AG04449 (cell line): Measurements from ENCODE around the gene ELOVL6.

Source experiments
- CTCF ChIA-PET: fragments of 350-600 bp; formaldehyde crosslinking; extraction: SDS; loops from one replicate; lab custom pipeline; 2021; ENCODE audit warnings: antibody characterized with exemption; lab: Yijun Ruan, JAX
- POLR2A ChIA-PET: fragments of 400-600, 350-600 bp; formaldehyde crosslinking; extraction: SDS; loops from one replicate; lab custom pipeline; 2020; ENCODE audit warnings: antibody characterized with exemption, inconsistent platforms; lab: Yijun Ruan, JAX
- DNase-seq: peaks from one replicate; pipeline ENCODE4 v3.0.0-alpha.2; 2010; ENCODE audit warnings: low read depth, low spot score
- H3K4me3 ChIP-seq: 2 replicates; pipeline ENCODE4 v1.5.1; 2011; ENCODE audit warnings: low read depth, mild to moderate bottlenecking, control low read depth, low read length
- TF ChIP-seq, protein P1 (sequence below): IDR thresholded peaks from one replicate; pipeline ENCODE4 v1.5.1; 2011; ENCODE audit warnings: mild to moderate bottlenecking, moderate library complexity, low read length, control low read depth, inconsistent platforms; ENCODE audit not compliant: insufficient read depth; ENCODE audit errors: missing control alignments

ELOVL6 gene

DNA sequence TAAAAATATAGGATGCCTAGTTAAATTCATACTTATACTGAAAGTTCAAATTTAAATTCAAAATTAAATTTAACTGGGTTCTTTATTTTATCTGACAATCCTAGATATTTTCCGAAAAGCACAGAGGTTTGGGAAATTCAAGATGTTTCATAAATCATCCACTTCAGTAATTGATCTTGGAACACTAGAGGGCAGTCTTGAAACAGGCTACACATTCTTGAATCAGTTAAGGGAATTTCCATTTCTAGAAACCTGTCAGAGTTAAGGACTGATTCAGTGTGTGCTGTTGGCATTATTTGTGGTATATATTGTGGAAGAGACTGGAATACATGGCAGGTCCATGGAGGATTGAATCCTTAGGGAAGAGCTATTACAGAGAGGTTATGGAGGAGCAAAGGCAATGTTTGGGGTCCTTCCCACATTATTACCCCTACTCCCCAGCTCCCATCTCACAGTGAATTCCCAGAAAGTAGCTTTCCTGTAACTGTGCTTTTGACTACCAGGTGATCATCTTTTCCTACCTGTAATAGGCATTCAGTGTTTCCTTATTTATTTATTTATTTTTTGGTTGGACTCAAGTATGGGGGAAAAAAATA, 192.9 kb downstream of the ELOVL6 start:
- H3K4me3 ChIP-seq = no peak overlapping the region
- ChIA-PET POLR2A (no interaction called here), CTCF (interaction anchor here (0.6 to 19.3 kb wide), 45 partner anchors 8 to 525 kb away, joined by 3 to 1033 read pairs (median 4); partner anchors contain the start of gene ELOVL6)
- TF ChIP-seq, protein P1, sequence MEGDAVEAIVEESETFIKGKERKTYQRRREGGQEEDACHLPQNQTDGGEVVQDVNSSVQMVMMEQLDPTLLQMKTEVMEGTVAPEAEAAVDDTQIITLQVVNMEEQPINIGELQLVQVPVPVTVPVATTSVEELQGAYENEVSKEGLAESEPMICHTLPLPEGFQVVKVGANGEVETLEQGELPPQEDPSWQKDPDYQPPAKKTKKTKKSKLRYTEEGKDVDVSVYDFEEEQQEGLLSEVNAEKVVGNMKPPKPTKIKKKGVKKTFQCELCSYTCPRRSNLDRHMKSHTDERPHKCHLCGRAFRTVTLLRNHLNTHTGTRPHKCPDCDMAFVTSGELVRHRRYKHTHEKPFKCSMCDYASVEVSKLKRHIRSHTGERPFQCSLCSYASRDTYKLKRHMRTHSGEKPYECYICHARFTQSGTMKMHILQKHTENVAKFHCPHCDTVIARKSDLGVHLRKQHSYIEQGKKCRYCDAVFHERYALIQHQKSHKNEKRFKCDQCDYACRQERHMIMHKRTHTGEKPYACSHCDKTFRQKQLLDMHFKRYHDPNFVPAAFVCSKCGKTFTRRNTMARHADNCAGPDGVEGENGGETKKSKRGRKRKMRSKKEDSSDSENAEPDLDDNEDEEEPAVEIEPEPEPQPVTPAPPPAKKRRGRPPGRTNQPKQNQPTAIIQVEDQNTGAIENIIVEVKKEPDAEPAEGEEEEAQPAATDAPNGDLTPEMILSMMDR = peak; percentile 61
- DNase-seq = peak; percentile 41

DNA sequence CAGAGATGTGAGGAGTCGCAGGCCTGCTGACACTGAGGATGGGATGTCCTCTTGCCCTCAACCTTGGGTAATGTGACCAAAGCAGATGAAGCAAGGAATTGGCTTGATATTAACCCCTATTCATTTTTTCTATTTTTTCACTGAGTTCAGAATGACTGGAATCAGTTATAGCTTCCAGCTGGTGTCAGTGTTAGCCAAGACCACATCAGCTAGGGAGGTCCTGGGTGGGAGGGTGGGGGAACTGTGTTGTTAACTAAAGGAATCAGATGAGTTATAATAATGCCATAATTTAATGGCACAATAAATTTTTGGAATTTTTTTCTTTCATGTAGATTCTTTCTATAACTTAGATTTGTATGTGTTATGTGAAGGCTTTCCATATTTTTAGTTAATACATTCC, 193.9 kb downstream of the ELOVL6 start:
- TF ChIP-seq, protein P1 = no peak
- POLR2A ChIA-PET = no interaction called here
- CTCF ChIA-PET = interaction anchor here (1.5 to 19.3 kb wide), 5 partner anchors 9 to 509 kb away, joined by 3 to 1033 read pairs (median 15); partner anchors contain the start of gene ELOVL6
- no peak for DNase-seq
- no peak overlapping the region for H3K4me3 ChIP-seq

DNA sequence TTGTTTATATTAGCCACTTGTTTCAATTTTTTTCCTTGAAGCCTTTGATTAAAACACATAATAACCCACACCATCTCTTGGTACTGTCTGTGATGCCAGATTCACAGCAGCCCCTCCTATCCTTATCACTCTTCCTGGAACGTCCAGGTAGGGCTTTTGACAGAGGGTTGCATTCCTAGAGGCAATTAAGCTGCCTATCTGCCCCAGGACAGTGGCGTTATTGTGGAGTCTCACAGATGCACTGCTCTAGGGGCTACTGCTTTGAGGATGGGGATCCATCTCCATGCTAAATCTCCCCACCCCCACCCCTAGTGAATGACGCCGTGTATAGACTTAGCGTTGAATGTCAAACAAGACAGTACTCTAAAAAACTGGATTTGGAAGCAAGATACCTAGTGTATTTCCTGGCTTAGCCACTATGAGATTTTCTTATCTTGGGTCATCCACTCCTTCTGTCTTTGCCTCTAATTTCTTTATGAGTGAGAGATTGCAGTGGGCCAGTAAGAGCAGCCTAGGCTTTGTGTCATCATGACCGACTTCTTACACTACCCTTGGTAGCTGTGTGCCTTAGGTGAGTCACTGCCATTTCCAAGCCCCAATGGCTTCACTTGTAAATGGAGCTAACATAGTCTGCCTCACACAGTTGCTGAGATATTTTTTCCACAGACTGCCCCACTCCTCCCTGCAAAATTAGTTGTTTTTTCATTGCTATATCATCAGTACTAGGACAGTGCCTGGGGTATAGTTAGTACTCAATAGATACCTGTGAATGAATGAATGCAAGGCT, 194.8 kb downstream of the ELOVL6 start:
- DNase-seq = no peak
- no peak overlapping the region for H3K4me3 ChIP-seq
- ChIA-PET POLR2A (no interaction called here), CTCF (interaction anchor here (1.5 to 19.3 kb wide), 3 partner anchors 10 to 510 kb away, joined by 3 to 1033 read pairs (median 13); no protein-coding TSS in a partner anchor)
- TF ChIP-seq, protein P1 = no peak

DNA sequence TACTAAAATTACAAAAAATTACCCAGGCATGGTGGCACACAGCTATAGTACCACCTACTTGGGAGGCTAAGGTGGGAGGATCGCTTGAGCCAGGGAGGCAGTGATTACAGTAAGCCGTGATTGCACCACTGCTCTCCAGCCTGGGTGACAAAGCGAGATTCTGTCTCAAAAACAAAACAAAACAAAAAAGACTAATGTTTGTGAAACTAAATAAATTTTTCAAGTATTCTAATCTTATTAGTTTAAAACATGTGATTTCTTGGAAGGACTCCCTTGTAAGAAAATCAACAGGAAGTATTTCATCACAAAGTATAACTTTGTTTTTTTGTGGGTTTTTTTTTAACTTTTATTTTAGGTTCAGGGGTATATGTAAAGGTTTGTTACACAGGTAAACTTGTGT, 196.1 kb downstream of the ELOVL6 start:
- TF ChIP-seq, protein P1 = no peak
- no peak for DNase-seq
- H3K4me3 ChIP-seq = no peak overlapping the region
- ChIA-PET CTCF (interaction anchor here (0.9 to 19.3 kb wide), 6 partner anchors 18 to 512 kb away, joined by 3 to 1033 read pairs (median 4); no protein-coding TSS in a partner anchor), POLR2A (no interaction called here)

DNA sequence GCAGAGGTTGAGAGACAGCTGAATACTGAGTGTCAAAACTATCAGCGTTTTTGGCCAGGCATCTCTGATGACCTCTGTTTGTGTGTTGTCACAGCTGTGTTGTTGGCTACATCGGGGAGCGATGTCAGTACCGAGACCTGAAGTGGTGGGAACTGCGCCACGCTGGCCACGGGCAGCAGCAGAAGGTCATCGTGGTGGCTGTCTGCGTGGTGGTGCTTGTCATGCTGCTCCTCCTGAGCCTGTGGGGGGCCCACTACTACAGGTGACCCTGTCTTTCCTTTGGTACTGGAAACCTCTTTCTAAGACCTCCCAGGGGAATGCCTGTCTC, 198.9 kb downstream of the ELOVL6 start:
- ChIA-PET CTCF (interaction anchor here (0.6 to 19.3 kb wide), 17 partner anchors 11 to 1938 kb away, joined by 3 to 1033 read pairs (median 8); no protein-coding TSS in a partner anchor), POLR2A (no interaction called here)

More for the DNA sequence above, 198.9 kb downstream of the ELOVL6 start:
- DNase-seq = no peak
- TF ChIP-seq, protein P1 = no peak
- H3K4me3 ChIP-seq = no peak overlapping the region
